ENCODE data around the gene GABPB2. TPM values are rescaled to one million over a fixed set of nuclear protein-coding genes. Genes with fewer than 3 reads are reported as not detected.

Gene GABPB2
- total RNA-seq, 6 donors from 2014 or later, result 6.8 to 32.5 (median 13.0) TPM

GRCh38 chr1:151146412-151147131 lies 76.0 kb downstream of the GABPB2 start, which contains the start of gene SEMA6C:
SEMA6C (minus strand) TSS chr1:151146631; CDS start chr1:151142621, 4,010 bp downstream.
- Histone ChIP-seq H3K27me3 (no peaks in the 10 kb centered on the region), H3K36me3 (no peaks in the 10 kb centered on the region), H3K9me3 (no peaks in the 10 kb centered on the region), H3K4me1 (peaks cover 21 to 28% (median 25%) of the 10 kb centered on the region in 4 donors), H3K27ac (peak within 1 kb of the TSS; percentile 53 to 80 (median 73)), H3K4me3 (peak within 1 kb of the TSS; percentile 29 to 76 (median 56))
- TF ChIP-seq, protein P1, sequence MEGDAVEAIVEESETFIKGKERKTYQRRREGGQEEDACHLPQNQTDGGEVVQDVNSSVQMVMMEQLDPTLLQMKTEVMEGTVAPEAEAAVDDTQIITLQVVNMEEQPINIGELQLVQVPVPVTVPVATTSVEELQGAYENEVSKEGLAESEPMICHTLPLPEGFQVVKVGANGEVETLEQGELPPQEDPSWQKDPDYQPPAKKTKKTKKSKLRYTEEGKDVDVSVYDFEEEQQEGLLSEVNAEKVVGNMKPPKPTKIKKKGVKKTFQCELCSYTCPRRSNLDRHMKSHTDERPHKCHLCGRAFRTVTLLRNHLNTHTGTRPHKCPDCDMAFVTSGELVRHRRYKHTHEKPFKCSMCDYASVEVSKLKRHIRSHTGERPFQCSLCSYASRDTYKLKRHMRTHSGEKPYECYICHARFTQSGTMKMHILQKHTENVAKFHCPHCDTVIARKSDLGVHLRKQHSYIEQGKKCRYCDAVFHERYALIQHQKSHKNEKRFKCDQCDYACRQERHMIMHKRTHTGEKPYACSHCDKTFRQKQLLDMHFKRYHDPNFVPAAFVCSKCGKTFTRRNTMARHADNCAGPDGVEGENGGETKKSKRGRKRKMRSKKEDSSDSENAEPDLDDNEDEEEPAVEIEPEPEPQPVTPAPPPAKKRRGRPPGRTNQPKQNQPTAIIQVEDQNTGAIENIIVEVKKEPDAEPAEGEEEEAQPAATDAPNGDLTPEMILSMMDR (IDR thresholded peaks at IDR 0.05), result no peak
- TF ChIP-seq POLR2A (IDR thresholded peaks at IDR 0.05) (peak in 2 of 4 donors; percentile 77 to 87), EP300 (IDR thresholded peaks at IDR 0.05) (no peak), POLR2AphosphoS5 (IDR thresholded peaks at IDR 0.05) (peak; percentile 36 to 76)
- WGBS, 2 donors, result 0 to 2% methylated on average over 17 to 61 of the region's 61 CpGs
- ATAC-seq (ENCODE audit: low FRiP score in 2 of 2) (peak; percentile 97 to 99), DNase-seq (peak; percentile 96 to 97)

GRCh38 chr1:151147132-151147503 lies 76.6 kb downstream of the GABPB2 start:
- H3K27me3 ChIP-seq, result no peaks in the 10 kb centered on the region
- DNase-seq, result no peak
- WGBS, 2 donors, result 17 to 35% methylated on average over 7 of the region's 7 CpGs

DNA sequence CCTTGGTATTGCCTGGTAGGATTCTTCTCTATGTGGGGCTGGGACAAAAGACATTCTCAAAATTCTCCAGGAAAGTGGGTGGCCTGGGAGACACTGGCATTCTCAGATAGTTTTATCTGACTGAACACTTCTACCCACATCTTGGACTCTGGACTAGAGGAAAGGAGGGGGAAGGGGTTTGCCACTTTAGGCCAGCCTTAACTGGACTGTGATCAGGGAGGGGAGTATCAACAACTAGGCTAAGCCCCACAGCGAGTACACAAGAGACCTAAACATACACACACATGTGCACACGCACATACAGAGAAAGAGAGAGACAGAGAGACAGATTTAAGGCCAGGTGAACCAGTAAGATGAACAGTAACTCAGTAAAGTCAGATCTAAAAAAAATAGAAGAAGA lies 77.1 kb downstream of the GABPB2 start:
- H3K9me3 ChIP-seq, result no peaks in the 10 kb centered on the region
- 93 to 100% methylated on average over 2 of the region's 2 CpGs for whole genome bisulfite sequencing, 2 donors
- H3K4me1 ChIP-seq, result peaks cover 21 to 28% (median 25%) of the 10 kb centered on the region in 4 donors
- ATAC-seq (ENCODE audit: low FRiP score in 2 of 2) (no peak), DNase-seq (no peak)
- peak overlapping the region in 3 of 4 donors; percentile 68 to 80 (median 73) for H3K27ac ChIP-seq
- no peaks in the 10 kb centered on the region for H3K27me3 ChIP-seq
- no peak overlapping the region for H3K4me3 ChIP-seq
- no peaks in the 10 kb centered on the region for H3K36me3 ChIP-seq
- TF ChIP-seq POLR2AphosphoS5 (IDR thresholded peaks at IDR 0.05), result no peak
- no peak for TF ChIP-seq POLR2A (IDR thresholded peaks at IDR 0.05)
- TF ChIP-seq, protein P1 (IDR thresholded peaks at IDR 0.05), result no peak
- TF ChIP-seq EP300 (IDR thresholded peaks at IDR 0.05), result no peak

More at GRCh38 chr1:151147132-151147503, 76.6 kb downstream of the GABPB2 start:
- Histone ChIP-seq H3K27ac (peak overlapping the region; percentile 53 to 80 (median 70)), H3K4me3 (peak overlapping the region in 3 of 4 donors; percentile 55 to 76 (median 57)), H3K36me3 (no peaks in the 10 kb centered on the region), H3K9me3 (no peaks in the 10 kb centered on the region), H3K4me1 (peaks cover 21 to 28% (median 25%) of the 10 kb centered on the region in 4 donors)
- ATAC-seq (ENCODE audit: low FRiP score in 2 of 2), result no peak
- no peak for TF ChIP-seq POLR2A (IDR thresholded peaks at IDR 0.05)
- TF ChIP-seq, protein P1 (IDR thresholded peaks at IDR 0.05), result no peak
- TF ChIP-seq EP300 (IDR thresholded peaks at IDR 0.05), result no peak
- TF ChIP-seq POLR2AphosphoS5 (IDR thresholded peaks at IDR 0.05), result no peak

- Histone ChIP-seq H3K4me3 (peak within 1 kb of the TSS; percentile 14 to 50 (median 44)), H3K27me3 (no peaks in the 10 kb centered on the region), H3K9me3 (no peaks in the 10 kb centered on the region), H3K27ac (peak within 1 kb of the TSS; percentile 66 to 81 (median 74)), H3K4me1 (peaks cover 5 to 23% (median 11%) of the 10 kb centered on the region in 4 donors), H3K36me3 (peaks cover 9 to 33% (median 20%) of the 10 kb centered on the region in 4 donors)
- peak in 1 of 4 donors; percentile 32 for TF ChIP-seq POLR2A (IDR thresholded peaks at IDR 0.05)
- TF ChIP-seq, protein P1 (IDR thresholded peaks at IDR 0.05), result no peak
- ATAC-seq (ENCODE audit: low FRiP score in 2 of 2) (peak; percentile 81 to 87), DNase-seq (peak in 1 of 2 donors; percentile 76)
- 55 to 73% methylated on average over 4 of the region's 4 CpGs for WGBS, 2 donors
Observed at GRCh38 chr1:151156515-151156819, 85.9 kb downstream of the GABPB2 start, which contains the start of gene TNFAIP8L2. TNFAIP8L2 (plus strand) TSS chr1:151156649; CDS start chr1:151158698, 2,049 bp downstream.

All from upper lobe of left lung (tissue), 6 donors.